Measurements from ENCODE around the gene TLE1. TPM values are rescaled to one million over a fixed set of nuclear protein-coding genes. Genes with fewer than 3 reads are reported as not detected.
"Not testable (repeated sequence)": the region's sequence is repeated elsewhere in the genome, so short reads cannot be mapped to it uniquely, and the experiment has no call there.

Gene TLE1
- total RNA-seq, 8 experiments from 2014 or later: 0.52 to 105 (median 43.0) TPM

DNA sequence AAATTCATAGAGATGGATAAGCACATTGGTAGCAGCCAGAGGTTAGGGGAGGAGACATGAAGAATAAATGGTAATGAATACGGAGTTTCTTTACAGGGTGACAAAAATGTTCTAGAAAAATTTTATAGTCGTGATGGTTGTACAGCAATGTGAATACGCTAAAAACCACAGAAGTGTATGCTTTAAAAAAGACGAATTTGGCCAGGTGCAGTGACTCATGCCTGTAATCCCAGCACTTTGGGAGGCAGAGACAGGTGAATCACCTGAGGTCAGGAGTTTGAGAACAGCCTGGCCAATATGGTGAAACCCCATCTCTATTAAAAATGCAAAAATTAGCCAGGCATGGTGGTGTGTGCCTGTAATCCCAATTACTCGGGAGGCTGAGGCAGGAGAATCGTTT, 44.8 kb downstream of the TLE1 start:
- ATAC-seq (replicated peaks in 6 of 8); in situ Hi-C loops (cut with MboI; ENCODE audit: low pct_unique_long_range_greater_than_20kb in 2 of 9, low sequenced_read_pairs in 9 of 9, unreplicated experiment in 9 of 9); H3K4me3 ChIP-seq; H3K27ac ChIP-seq: not testable (repeated sequence)
- H3K4me1 ChIP-seq (replicated peaks in 1 of 2): peaks cover 26% of the 10 kb centered on the region in 2 donors
- WGBS, 10 experiments: 44 to 100% (median 75%) methylated on average over 1 to 6 of the region's 6 CpGs; no CpG with 5 or more reads in 1 of the 10 experiments

DNA sequence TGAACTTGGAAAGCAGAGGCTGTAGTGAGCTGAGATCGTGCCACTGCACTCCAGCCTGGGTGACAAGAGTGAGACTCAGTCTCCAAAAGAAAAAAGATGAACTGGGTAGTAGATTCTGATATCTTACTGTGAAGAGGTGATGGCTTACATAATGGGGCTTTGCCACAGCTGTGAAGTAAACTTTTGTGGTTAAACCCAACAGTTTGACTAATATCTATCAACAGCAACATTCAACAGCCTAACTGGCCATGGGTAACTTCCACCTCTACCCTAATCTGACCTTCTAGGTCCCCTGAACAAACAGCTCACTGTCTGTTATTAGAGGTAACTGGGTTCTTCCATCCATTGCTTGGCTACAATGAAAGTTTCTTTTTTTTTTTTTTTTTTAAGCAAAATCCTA, 52.1 kb downstream of the TLE1 start:
- in situ Hi-C loops (cut with MboI; ENCODE audit: low pct_unique_long_range_greater_than_20kb in 2 of 9, low sequenced_read_pairs in 9 of 9, unreplicated experiment in 9 of 9): no loop called here
- Histone ChIP-seq H3K4me3 (no peak overlapping the region), H3K27ac (no peak overlapping the region), H3K4me1 (replicated peaks in 1 of 2) (peaks cover 29 to 31% of the 10 kb centered on the region in 2 donors)
- ATAC-seq (replicated peaks in 6 of 8): no peak
- 83 to 100% methylated on average over 1 of the region's 1 CpG; no CpG with 5 or more reads in 8 of the 10 experiments for WGBS, 10 experiments

GRCh38 chr9:81636255-81636599, 53.1 kb downstream of the TLE1 start:
- Histone ChIP-seq H3K4me1 (replicated peaks in 1 of 2) (peaks cover 29 to 30% of the 10 kb centered on the region in 2 donors), H3K4me3 (no peak overlapping the region), H3K27ac (no peak overlapping the region)
- 20 to 83% (median 60%) methylated on average over 1 of the region's 3 CpGs; no CpG with 5 or more reads in 5 of the 10 experiments for WGBS, 10 experiments
- ATAC-seq (replicated peaks in 6 of 8): peak in 4 of 8 experiments; percentile 23 to 81 (median 38)
- in situ Hi-C loops (cut with MboI; ENCODE audit: low pct_unique_long_range_greater_than_20kb in 2 of 9, low sequenced_read_pairs in 9 of 9, unreplicated experiment in 9 of 9): no loop called here

DNA sequence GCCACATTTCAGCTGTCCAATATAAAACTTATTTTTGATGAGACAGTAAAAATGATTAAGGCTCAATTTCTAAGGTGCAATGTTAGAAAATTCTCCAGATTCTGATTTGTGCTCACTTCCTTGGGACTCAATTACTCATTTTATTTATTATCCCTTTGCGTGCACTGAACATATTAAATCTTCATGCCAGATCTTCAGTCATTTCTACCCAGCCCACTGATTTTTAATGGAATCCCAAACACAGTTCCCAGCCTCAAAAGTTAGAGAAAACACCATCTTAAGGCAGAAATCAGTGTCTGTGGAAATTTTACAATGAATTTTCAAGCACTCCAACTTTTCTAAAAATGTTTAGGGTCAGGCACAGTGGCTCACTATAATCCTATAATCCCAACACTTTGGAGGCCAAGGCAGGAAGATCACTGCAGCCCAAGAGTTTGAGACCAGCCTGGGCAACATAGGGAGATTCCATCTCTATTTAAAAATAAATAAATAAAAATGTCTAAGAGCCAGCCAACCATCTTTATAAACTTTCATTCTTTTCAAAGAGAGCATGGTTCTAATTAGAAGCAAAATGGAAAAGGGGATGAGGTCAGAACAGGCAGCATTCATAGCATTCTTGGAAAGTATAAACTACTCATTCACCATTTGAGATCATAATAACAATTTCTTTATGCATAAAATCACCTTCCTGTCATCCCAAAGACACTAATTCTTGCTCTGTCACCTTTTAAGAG, 53.7 kb downstream of the TLE1 start:
- Histone ChIP-seq H3K4me1 (replicated peaks in 1 of 2) (peaks cover 25 to 27% of the 10 kb centered on the region in 2 donors), H3K4me3 (no peak overlapping the region), H3K27ac (no peak overlapping the region)
- in situ Hi-C loops (cut with MboI; ENCODE audit: low pct_unique_long_range_greater_than_20kb in 2 of 9, low sequenced_read_pairs in 9 of 9, unreplicated experiment in 9 of 9): no loop called here
- 40 to 80% (median 75%) methylated on average over 1 of the region's 1 CpG; no CpG with 5 or more reads in 4 of the 10 experiments for WGBS, 10 experiments
- ATAC-seq (replicated peaks in 6 of 8): peak in 2 of 8 experiments; percentile 19 to 36

GRCh38 chr9:81634915-81635516, 54.3 kb downstream of the TLE1 start:
- Histone ChIP-seq H3K4me3 (no peak overlapping the region), H3K4me1 (replicated peaks in 1 of 2) (peaks cover 21 to 27% of the 10 kb centered on the region in 2 donors), H3K27ac (no peak overlapping the region)
- ATAC-seq (replicated peaks in 6 of 8): peak in 2 of 8 experiments; percentile 7 to 16
- WGBS, 10 experiments: 35 to 80% (median 69%) methylated on average over 1 to 5 of the region's 5 CpGs; no CpG with 5 or more reads in 3 of the 10 experiments
- in situ Hi-C loops (cut with MboI; ENCODE audit: low pct_unique_long_range_greater_than_20kb in 2 of 9, low sequenced_read_pairs in 9 of 9, unreplicated experiment in 9 of 9): no loop called here

- H3K27ac ChIP-seq: no peak overlapping the region
- 40 to 99% (median 90%) methylated on average over 1 to 12 of the region's 18 CpGs; no CpG with 5 or more reads in 1 of the 10 experiments for whole genome bisulfite sequencing, 10 experiments
- in situ Hi-C loops (cut with MboI; ENCODE audit: low pct_unique_long_range_greater_than_20kb in 2 of 9, low sequenced_read_pairs in 9 of 9, unreplicated experiment in 9 of 9): no loop called here
- no peak overlapping the region for H3K4me3 ChIP-seq
- peak in 5 of 8 experiments; percentile 46 to 78 (median 66) for ATAC-seq (replicated peaks in 6 of 8)
- H3K4me1 ChIP-seq (replicated peaks in 1 of 2): peaks cover 21 to 27% of the 10 kb centered on the region in 2 donors
Measured at GRCh38 chr9:81633952-81634854, 55.1 kb downstream of the TLE1 start.

DNA sequence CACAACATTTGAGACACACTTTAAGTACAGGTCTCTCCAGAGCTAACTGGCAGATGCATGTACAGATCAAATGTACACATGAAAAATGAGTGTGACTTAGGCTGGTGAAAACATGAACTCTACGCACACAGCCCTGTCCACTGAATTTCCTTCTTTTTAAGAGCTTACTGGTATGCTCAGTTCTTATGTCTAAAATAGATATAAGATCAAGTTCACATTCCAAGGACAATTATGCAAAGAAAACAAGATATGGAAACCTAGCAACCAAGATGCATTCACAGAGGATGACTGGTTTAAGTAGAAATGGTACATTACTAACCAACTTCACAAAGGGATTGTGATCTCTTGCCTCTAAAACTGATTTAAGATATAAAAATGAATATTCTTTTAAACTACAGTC, 56.7 kb downstream of the TLE1 start:
- H3K4me3 ChIP-seq: no peak overlapping the region
- no peak overlapping the region for H3K27ac ChIP-seq
- peak in 3 of 8 experiments; percentile 58 to 81 (median 80) for ATAC-seq (replicated peaks in 6 of 8)
- in situ Hi-C loops (cut with MboI; ENCODE audit: low pct_unique_long_range_greater_than_20kb in 2 of 9, low sequenced_read_pairs in 9 of 9, unreplicated experiment in 9 of 9): no loop called here
- 91 to 100% (median 100%) methylated on average over 1 of the region's 1 CpG; no CpG with 5 or more reads in 3 of the 10 experiments for WGBS, 10 experiments
- peaks cover 29 to 32% of the 10 kb centered on the region in 2 donors for H3K4me1 ChIP-seq (replicated peaks in 1 of 2)

GRCh38 chr9:81631218-81631745, 58.1 kb downstream of the TLE1 start:
- WGBS, 10 experiments: 67 to 100% (median 87%) methylated on average over 1 to 6 of the region's 7 CpGs; no CpG with 5 or more reads in 1 of the 10 experiments
- H3K4me1 ChIP-seq (replicated peaks in 1 of 2): peaks cover 34 to 43% of the 10 kb centered on the region in 2 donors
- ATAC-seq (replicated peaks in 6 of 8): no peak
- no peak overlapping the region for H3K27ac ChIP-seq
- in situ Hi-C loops (cut with MboI; ENCODE audit: low pct_unique_long_range_greater_than_20kb in 2 of 9, low sequenced_read_pairs in 9 of 9, unreplicated experiment in 9 of 9): no loop called here
- no peak overlapping the region for H3K4me3 ChIP-seq

DNA sequence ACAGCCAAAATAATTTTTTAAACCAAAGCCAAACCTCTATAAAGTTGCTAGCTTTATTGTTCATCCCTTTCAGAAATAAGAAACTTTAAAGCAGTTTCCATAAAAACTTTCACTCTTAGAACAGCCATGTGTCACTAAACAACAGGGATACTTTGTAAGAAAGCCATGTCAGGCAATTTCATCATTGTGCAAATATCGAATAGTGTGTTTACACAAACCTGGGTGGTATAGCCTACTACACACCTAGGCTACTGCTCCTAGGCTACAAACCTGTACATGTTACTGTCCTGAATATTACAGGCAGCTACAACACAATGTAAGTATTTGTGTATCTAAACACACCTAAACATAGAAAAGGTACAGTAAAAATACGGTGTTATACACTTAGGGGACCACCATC, 59.9 kb downstream of the TLE1 start:
- H3K4me3 ChIP-seq: no peak overlapping the region
- no peak overlapping the region for H3K27ac ChIP-seq
- peaks cover 36 to 39% of the 10 kb centered on the region in 2 donors for H3K4me1 ChIP-seq (replicated peaks in 1 of 2)
- ATAC-seq (replicated peaks in 6 of 8): no peak
- in situ Hi-C loops (cut with MboI; ENCODE audit: low pct_unique_long_range_greater_than_20kb in 2 of 9, low sequenced_read_pairs in 9 of 9, unreplicated experiment in 9 of 9): no loop called here
- 60 to 100% (median 100%) methylated on average over 1 to 2 of the region's 2 CpGs; no CpG with 5 or more reads in 1 of the 10 experiments for WGBS, 10 experiments

- ATAC-seq (replicated peaks in 6 of 8): peak in 1 of 8 experiments; percentile 48
- Histone ChIP-seq H3K27ac (no peak overlapping the region), H3K4me1 (replicated peaks in 1 of 2) (peaks cover 31 to 34% of the 10 kb centered on the region in 2 donors), H3K4me3 (no peak overlapping the region)
- in situ Hi-C loops (cut with MboI; ENCODE audit: low pct_unique_long_range_greater_than_20kb in 2 of 9, low sequenced_read_pairs in 9 of 9, unreplicated experiment in 9 of 9): no loop called here
- 80 to 100% (median 95%) methylated on average over 1 to 5 of the region's 5 CpGs for WGBS, 10 experiments
Measured at GRCh38 chr9:81628897-81629296, 60.5 kb downstream of the TLE1 start.

DNA sequence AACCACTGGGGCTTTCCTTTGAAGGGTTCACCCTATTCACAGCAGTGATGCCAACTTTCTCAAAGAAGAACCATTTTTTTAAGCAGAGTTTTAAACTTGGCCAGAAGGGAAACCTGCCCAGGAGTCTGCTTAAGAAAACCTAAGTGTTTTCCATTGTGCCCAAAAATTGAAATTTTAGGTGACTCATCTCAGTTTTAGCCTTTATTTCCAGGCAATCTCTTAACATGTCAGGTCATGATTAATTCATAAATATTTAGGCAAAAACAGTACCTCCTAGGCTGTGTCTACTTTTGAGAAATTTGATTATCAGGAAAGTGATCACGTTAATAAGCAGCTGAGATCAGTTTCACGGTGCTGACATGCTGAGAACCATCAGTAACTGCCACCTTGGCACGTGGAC, 61.9 kb downstream of the TLE1 start:
- peaks cover 33 to 36% of the 10 kb centered on the region in 2 donors for H3K4me1 ChIP-seq (replicated peaks in 1 of 2)

GRCh38 chr9:81626511-81626910, 62.8 kb downstream of the TLE1 start:
- in situ Hi-C loops (cut with MboI; ENCODE audit: low pct_unique_long_range_greater_than_20kb in 2 of 9, low sequenced_read_pairs in 9 of 9, unreplicated experiment in 9 of 9): no loop called here
- H3K27ac ChIP-seq: no peak overlapping the region
- peak in 2 of 8 experiments; percentile 1 to 2 for ATAC-seq (replicated peaks in 6 of 8)
- no peak overlapping the region for H3K4me3 ChIP-seq
- H3K4me1 ChIP-seq (replicated peaks in 1 of 2): peaks cover 42 to 45% of the 10 kb centered on the region in 2 donors
- 60 to 89% (median 75%) methylated on average over 1 to 4 of the region's 4 CpGs; no CpG with 5 or more reads in 3 of the 10 experiments for WGBS, 10 experiments

More for the DNA sequence above, 61.9 kb downstream of the TLE1 start:
- in situ Hi-C loops (cut with MboI; ENCODE audit: low pct_unique_long_range_greater_than_20kb in 2 of 9, low sequenced_read_pairs in 9 of 9, unreplicated experiment in 9 of 9): no loop called here
- peak in 1 of 8 experiments; percentile 18 for ATAC-seq (replicated peaks in 6 of 8)
- H3K4me3 ChIP-seq: no peak overlapping the region
- WGBS, 10 experiments: 69 to 100% (median 88%) methylated on average over 1 to 3 of the region's 3 CpGs; no CpG with 5 or more reads in 2 of the 10 experiments
- no peak overlapping the region for H3K27ac ChIP-seq

All from motor neuron (in vitro differentiated cells).